Astrocyte (in vitro differentiated cells and primary cell): Measurements from ENCODE around the gene ZBTB11.

Experiments used
- CTCF ChIP-seq: IDR thresholded peaks from 2 replicates; pipeline ENCODE4 v1.5.1; 2011; ENCODE audit warnings: low read depth, mild to moderate bottlenecking, inconsistent platforms, low read length, moderate library complexity; ENCODE audit not compliant: insufficient read depth
- EZH2 ChIP-seq: IDR thresholded peaks from 2 replicates; pipeline ENCODE4 v1.6.1; 2012; ENCODE audit warnings: mild to moderate bottlenecking, low read length, inconsistent platforms; ENCODE audit not compliant: insufficient read depth

- TF ChIP-seq EZH2 (no peak), CTCF (no peak)
These were observed 33.7 kb downstream of the ZBTB11 start for GRCh38 chr3:101643009-101643844.
